HG03064 (cell line): ENCODE data around the gene IL24.
A peak's percentile ranks its signal among the peaks of the same experiment; 100 is the strongest.

ENCODE experiments used
- ATAC-seq: cut with Tn5 transposase; IDR thresholded peaks from one replicate; pipeline ENCODE4 v1.9.1; 2021; ENCODE audit warnings: low read depth; ENCODE audit not compliant: unreplicated experiment

IL24 gene

GRCh38 chr1:206903687-206904086, 6.4 kb downstream of the IL24 start:
- no peak for ATAC-seq

GRCh38 chr1:206904423-206905142, 7.3 kb downstream of the IL24 start:
- no peak for ATAC-seq

- ATAC-seq: peak; percentile 50
Measured at GRCh38 chr1:206905295-206906164, 8.3 kb downstream of the IL24 start.

GRCh38 chr1:206907304-206907991, 10.2 kb downstream of the IL24 start:
- ATAC-seq: no peak

GRCh38 chr1:206908038-206908437, 10.8 kb downstream of the IL24 start:
- no peak for ATAC-seq

GRCh38 chr1:206909161-206909882, 12.1 kb downstream of the IL24 start:
- ATAC-seq: no peak

- ATAC-seq: no peak
Measured at GRCh38 chr1:206909883-206910318, 12.7 kb downstream of the IL24 start.

- ATAC-seq: no peak
Measured at GRCh38 chr1:206911064-206911663, 13.9 kb downstream of the IL24 start.

- no peak for ATAC-seq
Measured at GRCh38 chr1:206912445-206913095, 15.3 kb downstream of the IL24 start.

- ATAC-seq: no peak
Measured at GRCh38 chr1:206913766-206914537, 16.7 kb downstream of the IL24 start.

- no peak for ATAC-seq
Measured at GRCh38 chr1:206915030-206915735, 17.9 kb downstream of the IL24 start.

GRCh38 chr1:206916000-206916709, 18.9 kb downstream of the IL24 start:
- no peak for ATAC-seq

GRCh38 chr1:206918076-206918475, 20.8 kb downstream of the IL24 start:
- no peak for ATAC-seq

- ATAC-seq: no peak
Measured at GRCh38 chr1:206921772-206922265, 24.6 kb downstream of the IL24 start, which contains the start of gene FCMR. Gene FCMR (minus strand): TSS chr1:206921941. CDS start chr1:206921854, 87 bp downstream.

- no peak for ATAC-seq
Measured at GRCh38 chr1:206922524-206922923, 25.3 kb downstream of the IL24 start.

GRCh38 chr1:206923009-206923960, 26.0 kb downstream of the IL24 start:
- ATAC-seq: peak; percentile 43
